Measurements from ENCODE around the gene NDOR1. TPM values are rescaled to one million over a fixed set of nuclear protein-coding genes. Genes with fewer than 3 reads are reported as not detected.
A peak's percentile ranks its signal among the peaks of the same experiment; 100 is the strongest.

NDOR1 gene
- total RNA-seq, 3 donors from 2014 or later, result 45.2 to 53.7 (median 50.5) TPM

- Mint-ChIP-seq H3K9me3 (no peaks in the 10 kb centered on the region), H3K4me3 (peak overlapping the region; percentile 90), H3K4me1 (ENCODE audit: low read depth) (peaks cover 36% of the 10 kb centered on the region), H3K27me3 (ENCODE audit: low read depth) (no peaks in the 10 kb centered on the region), H3K36me3 (ENCODE audit: insufficient read depth) (peaks cover 16% of the 10 kb centered on the region)
- ATAC-seq (no peak), DNase-seq (no peak)
Observed at GRCh38 chr9:137185921-137186320, 19.6 kb upstream of the NDOR1 start.

- ATAC-seq (no peak), DNase-seq (no peak)
- Mint-ChIP-seq H3K27me3 (ENCODE audit: low read depth) (no peaks in the 10 kb centered on the region), H3K36me3 (ENCODE audit: insufficient read depth) (peaks cover 16% of the 10 kb centered on the region), H3K4me3 (peak overlapping the region; percentile 90), H3K9me3 (no peaks in the 10 kb centered on the region), H3K4me1 (ENCODE audit: low read depth) (peaks cover 36% of the 10 kb centered on the region)
Observed at GRCh38 chr9:137186385-137186784, 19.1 kb upstream of the NDOR1 start.

GRCh38 chr9:137187386-137187785, 18.1 kb upstream of the NDOR1 start:
- Mint-ChIP-seq H3K4me1 (ENCODE audit: low read depth) (peaks cover 36% of the 10 kb centered on the region), H3K4me3 (peak overlapping the region; percentile 90), H3K9me3 (no peaks in the 10 kb centered on the region), H3K27me3 (ENCODE audit: low read depth) (no peaks in the 10 kb centered on the region), H3K36me3 (ENCODE audit: insufficient read depth) (peaks cover 12% of the 10 kb centered on the region)
- no peak for DNase-seq
- ATAC-seq, result no peak

DNA sequence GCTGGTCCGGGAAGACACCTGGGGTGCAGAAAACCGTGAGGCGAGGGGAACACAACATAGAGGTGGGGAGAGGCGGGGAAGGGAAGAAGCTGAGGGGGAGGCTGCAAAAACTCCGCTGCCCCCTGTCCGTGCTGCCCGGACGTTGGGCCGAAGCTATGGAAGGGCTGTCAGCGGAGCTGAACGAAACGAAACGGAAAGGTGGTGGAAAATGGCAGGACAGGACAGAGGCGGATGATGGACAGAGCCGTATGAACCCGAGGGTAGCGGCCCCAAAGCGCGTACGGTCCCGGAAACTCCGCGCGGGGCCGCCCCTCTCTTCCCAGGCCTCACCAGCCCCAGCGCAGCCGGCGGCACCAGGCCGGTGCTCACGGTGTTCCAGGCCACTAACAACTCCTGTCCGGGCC, 17.4 kb upstream of the NDOR1 start:
- peak overlapping the region; percentile 90 for H3K4me3 Mint-ChIP-seq
- H3K36me3 Mint-ChIP-seq (ENCODE audit: insufficient read depth), result peaks cover 12% of the 10 kb centered on the region
- H3K9me3 Mint-ChIP-seq, result no peaks in the 10 kb centered on the region
- DNase-seq (no peak), ATAC-seq (peak; percentile 12 to 16)
- H3K27me3 Mint-ChIP-seq (ENCODE audit: low read depth), result no peaks in the 10 kb centered on the region
- peaks cover 36% of the 10 kb centered on the region for H3K4me1 Mint-ChIP-seq (ENCODE audit: low read depth)

DNA sequence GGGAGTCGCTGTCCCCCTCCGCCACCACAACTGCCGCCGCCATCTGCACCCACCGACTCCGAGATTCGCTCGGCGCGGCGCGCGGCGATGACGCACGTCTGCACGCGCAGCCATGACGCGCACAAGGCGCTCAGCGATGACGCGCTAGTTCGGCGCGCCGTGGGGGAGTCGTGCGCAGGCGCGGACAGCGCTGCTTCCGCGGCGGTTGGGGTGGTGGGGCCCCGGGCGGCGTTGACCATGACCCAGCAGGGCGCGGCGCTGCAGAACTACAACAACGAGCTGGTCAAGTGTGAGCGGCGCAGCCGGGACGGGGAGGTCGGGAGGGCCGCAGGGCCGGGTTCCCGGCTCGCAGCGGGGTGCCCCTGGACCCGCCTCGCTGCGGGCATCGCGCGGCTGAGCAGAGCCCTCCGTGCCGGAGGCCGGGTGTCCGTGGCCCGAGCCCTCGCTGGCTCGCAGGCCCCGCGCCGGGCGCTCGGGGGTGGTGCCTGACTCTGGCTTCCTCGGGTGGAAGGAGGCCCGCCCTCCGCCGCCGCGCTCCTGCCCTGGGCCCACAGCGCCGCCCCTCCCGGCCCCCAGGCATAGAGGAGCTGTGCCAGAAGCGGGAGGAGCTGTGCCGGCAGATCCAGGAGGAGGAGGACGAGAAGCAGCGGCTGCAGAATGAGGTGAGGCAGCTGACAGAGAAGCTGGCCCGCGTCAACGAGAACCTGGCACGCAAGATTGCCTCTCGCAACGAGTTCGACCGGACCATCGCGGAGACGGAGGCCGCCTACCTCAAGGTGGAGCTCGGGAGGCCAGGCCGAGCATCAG, 16.8 kb upstream of the NDOR1 start, which contains the start of the genes ANAPC2 and SSNA1:
TSS of gene ANAPC2 (minus strand) at position 71 of the 807 bp plus-strand sequence. CDS start at position 43, 28 bp downstream.
TSS of gene SSNA1 (plus strand) at position 187 of the 807 bp plus-strand sequence. CDS start at position 238, 51 bp downstream.
- peak within 1 kb of the TSS; percentile 96 for H3K4me3 Mint-ChIP-seq
- peaks cover 5% of the 10 kb centered on the region for H3K36me3 Mint-ChIP-seq (ENCODE audit: insufficient read depth)
- H3K9me3 Mint-ChIP-seq, result no peaks in the 10 kb centered on the region
- peak; percentile 83 for ATAC-seq
- H3K4me1 Mint-ChIP-seq (ENCODE audit: low read depth), result peaks cover 36% of the 10 kb centered on the region
- peak; percentile 92 for DNase-seq
- H3K27me3 Mint-ChIP-seq (ENCODE audit: low read depth), result no peaks in the 10 kb centered on the region

- peaks cover 4% of the 10 kb centered on the region for H3K36me3 Mint-ChIP-seq (ENCODE audit: insufficient read depth)
- H3K27me3 Mint-ChIP-seq (ENCODE audit: low read depth), result no peaks in the 10 kb centered on the region
- peaks cover 31% of the 10 kb centered on the region for H3K4me1 Mint-ChIP-seq (ENCODE audit: low read depth)
- DNase-seq (no peak), ATAC-seq (no peak)
- peak overlapping the region; percentile 96 for H3K4me3 Mint-ChIP-seq
- no peaks in the 10 kb centered on the region for H3K9me3 Mint-ChIP-seq
Observed at GRCh38 chr9:137189297-137190295, 15.9 kb upstream of the NDOR1 start.

DNA sequence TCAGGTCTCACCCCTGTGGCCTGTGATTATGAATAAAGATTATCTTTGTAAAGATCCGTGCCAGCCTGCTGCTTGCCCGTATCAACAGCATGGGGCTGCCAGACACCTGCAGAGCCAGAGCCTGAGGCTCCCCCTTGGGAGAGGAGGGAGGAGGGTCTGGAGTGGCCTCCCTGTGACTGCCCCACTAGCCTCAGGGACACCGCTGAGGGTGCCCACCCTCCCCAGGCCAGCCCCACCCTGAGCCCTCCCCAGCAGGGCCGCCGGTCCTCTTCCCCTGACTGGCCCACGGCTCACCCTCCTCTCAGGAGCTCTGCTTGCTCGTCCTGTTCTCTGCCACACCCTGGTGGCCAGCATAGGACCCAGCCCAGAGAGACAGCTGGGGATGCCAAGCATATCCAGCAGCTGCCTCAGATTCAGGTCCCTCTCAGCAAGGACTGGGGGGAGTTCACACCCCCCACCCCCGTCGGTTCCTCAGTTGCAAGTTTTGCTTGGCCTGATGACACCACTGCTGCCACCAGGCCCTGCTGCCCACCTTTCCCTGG, 15.1 kb upstream of the NDOR1 start:
- no peaks in the 10 kb centered on the region for H3K9me3 Mint-ChIP-seq
- DNase-seq (no peak), ATAC-seq (no peak)
- peaks cover 31% of the 10 kb centered on the region for H3K4me1 Mint-ChIP-seq (ENCODE audit: low read depth)
- H3K4me3 Mint-ChIP-seq, result peak overlapping the region; percentile 96
- peaks cover 4% of the 10 kb centered on the region for H3K36me3 Mint-ChIP-seq (ENCODE audit: insufficient read depth)
- no peaks in the 10 kb centered on the region for H3K27me3 Mint-ChIP-seq (ENCODE audit: low read depth)

DNA sequence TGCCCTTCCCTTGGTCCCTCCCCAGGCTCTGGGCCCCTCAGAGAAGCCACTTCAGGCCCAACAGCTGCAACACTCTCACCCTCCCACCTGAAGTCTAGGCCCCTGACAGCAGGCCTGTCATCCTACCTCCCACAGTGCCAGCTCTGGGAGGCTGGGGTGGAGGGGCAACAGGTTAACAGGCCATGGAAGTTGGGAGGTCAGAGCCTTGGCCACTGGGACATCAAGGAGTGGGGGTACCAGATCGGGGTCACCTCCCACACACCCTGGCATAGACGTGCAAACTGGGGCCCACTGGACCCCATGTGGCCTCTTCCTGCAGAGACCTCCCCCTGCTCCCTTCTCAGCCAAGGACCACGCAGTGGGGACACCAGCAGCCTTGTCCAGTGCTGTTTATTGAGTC, 14.3 kb upstream of the NDOR1 start:
- no peak for ATAC-seq
- peaks cover 29% of the 10 kb centered on the region for H3K4me1 Mint-ChIP-seq (ENCODE audit: low read depth)
- H3K27me3 Mint-ChIP-seq (ENCODE audit: low read depth), result no peaks in the 10 kb centered on the region
- H3K4me3 Mint-ChIP-seq, result peak overlapping the region; percentile 69
- no peak for DNase-seq
- H3K9me3 Mint-ChIP-seq, result no peaks in the 10 kb centered on the region
- peaks cover 4% of the 10 kb centered on the region for H3K36me3 Mint-ChIP-seq (ENCODE audit: insufficient read depth)

- Mint-ChIP-seq H3K36me3 (ENCODE audit: insufficient read depth) (peaks cover 4% of the 10 kb centered on the region), H3K9me3 (no peaks in the 10 kb centered on the region), H3K27me3 (ENCODE audit: low read depth) (no peaks in the 10 kb centered on the region), H3K4me3 (no peak overlapping the region), H3K4me1 (ENCODE audit: low read depth) (peaks cover 23% of the 10 kb centered on the region)
- ATAC-seq, result no peak
- DNase-seq, result no peak
Observed at GRCh38 chr9:137191691-137192447, 13.6 kb upstream of the NDOR1 start.

- no peaks in the 10 kb centered on the region for H3K9me3 Mint-ChIP-seq
Observed at GRCh38 chr9:137192448-137192780, 13.1 kb upstream of the NDOR1 start.

GRCh38 chr9:137192859-137193258, 12.6 kb upstream of the NDOR1 start:
- H3K36me3 Mint-ChIP-seq (ENCODE audit: insufficient read depth), result peaks cover 4% of the 10 kb centered on the region
- no peaks in the 10 kb centered on the region for H3K27me3 Mint-ChIP-seq (ENCODE audit: low read depth)
- peaks cover 15% of the 10 kb centered on the region for H3K4me1 Mint-ChIP-seq (ENCODE audit: low read depth)
- ATAC-seq, result no peak
- H3K9me3 Mint-ChIP-seq, result no peaks in the 10 kb centered on the region
- no peak for DNase-seq
- no peak overlapping the region for H3K4me3 Mint-ChIP-seq

More at GRCh38 chr9:137192448-137192780, 13.1 kb upstream of the NDOR1 start:
- Mint-ChIP-seq H3K4me1 (ENCODE audit: low read depth) (peaks cover 18% of the 10 kb centered on the region), H3K36me3 (ENCODE audit: insufficient read depth) (peaks cover 4% of the 10 kb centered on the region), H3K27me3 (ENCODE audit: low read depth) (no peaks in the 10 kb centered on the region), H3K4me3 (no peak overlapping the region)
- no peak for ATAC-seq
- no peak for DNase-seq

- H3K27me3 Mint-ChIP-seq (ENCODE audit: low read depth), result no peaks in the 10 kb centered on the region
- ATAC-seq (no peak), DNase-seq (no peak)
- H3K36me3 Mint-ChIP-seq (ENCODE audit: insufficient read depth), result peaks cover 4% of the 10 kb centered on the region
- H3K4me1 Mint-ChIP-seq (ENCODE audit: low read depth), result peaks cover 14% of the 10 kb centered on the region
- no peaks in the 10 kb centered on the region for H3K9me3 Mint-ChIP-seq
- no peak overlapping the region for H3K4me3 Mint-ChIP-seq
Observed at GRCh38 chr9:137193771-137194170, 11.7 kb upstream of the NDOR1 start.

GRCh38 chr9:137194388-137194787, 11.1 kb upstream of the NDOR1 start:
- no peak overlapping the region for H3K4me3 Mint-ChIP-seq
- H3K9me3 Mint-ChIP-seq, result no peaks in the 10 kb centered on the region
- no peak for ATAC-seq
- H3K36me3 Mint-ChIP-seq (ENCODE audit: insufficient read depth), result peaks cover 2% of the 10 kb centered on the region
- no peak for DNase-seq
- no peaks in the 10 kb centered on the region for H3K27me3 Mint-ChIP-seq (ENCODE audit: low read depth)
- peaks cover 10% of the 10 kb centered on the region for H3K4me1 Mint-ChIP-seq (ENCODE audit: low read depth)
